HEK293 (cell line): ENCODE measurements around the gene SPEM3.

Experiments
- CTCF ChIA-PET: fragments of 350-600 bp; formaldehyde crosslinking; extraction: SDS; loops from one replicate; lab custom pipeline; 2021; ENCODE audit warnings: antibody characterized with exemption; lab: Yijun Ruan, JAX
- POLR2A ChIA-PET: fragments of 300-600 bp; formaldehyde crosslinking; extraction: SDS; loops from one replicate; lab custom pipeline; 2020; ENCODE audit warnings: antibody characterized with exemption, inconsistent platforms; lab: Yijun Ruan, JAX
- H3K27ac ChIP-seq: fragments of 200-500 bp; sonication (Bioruptor generic); 2 replicates; pipeline ENCODE4 v1.5.1; 2014; ENCODE audit warnings: low read depth, low read length, control low read depth, inconsistent platforms; ENCODE audit errors: extremely low read depth
- H3K36me3 ChIP-seq, 2 experiments: fragments of 200-500 bp in 1 of 2; sonication (Bioruptor generic) in 1 of 2; 1 replicate in 1 of 2; 2 replicates in 1 of 2; pipeline ENCODE4 v1.5.1; 2014 to 2017; ENCODE audit warnings: inconsistent platforms in 2 of 2, low read length in 2 of 2; ENCODE audit not compliant: control insufficient read depth in 2 of 2, insufficient read depth in 1 of 2
- H3K4me1 ChIP-seq: fragments of 200-500 bp; sonication (Bioruptor generic); 2 replicates; pipeline ENCODE4 v1.5.1; 2014; ENCODE audit warnings: mild to moderate bottlenecking, low read length, inconsistent platforms; ENCODE audit not compliant: control insufficient read depth, insufficient read depth
- H3K4me3 ChIP-seq: 2 replicates; pipeline ENCODE4 v1.5.1; 2011; ENCODE audit warnings: low read depth, mild to moderate bottlenecking, control low read depth, low read length, moderate library complexity
- H3K9me3 ChIP-seq: fragments of 200-500 bp; sonication (Bioruptor generic); 2 replicates; pipeline ENCODE4 v1.5.1; 2014; ENCODE audit warnings: low read depth, low read length, inconsistent platforms; ENCODE audit not compliant: control insufficient read depth, insufficient read depth
- GLIS1 ChIP-seq: fragments of 450-650 bp; formaldehyde crosslinking; IDR thresholded peaks from 2 replicates; pipeline ENCODE4 v1.5.1; 2016; ENCODE audit warnings: missing biosample characterization, missing genetic modification characterization
- GLIS2 ChIP-seq: fragments of 450-650 bp; formaldehyde crosslinking; IDR thresholded peaks from 2 replicates; pipeline ENCODE4 v1.5.1; 2016; ENCODE audit warnings: missing biosample characterization, missing genetic modification characterization
- MYNN ChIP-seq: fragments of 450-650 bp; formaldehyde crosslinking; IDR thresholded peaks from 2 replicates; pipeline ENCODE4 v1.5.1; 2016; ENCODE audit warnings: missing biosample characterization, missing genetic modification characterization, borderline replicate concordance
- ZBTB17 ChIP-seq: fragments of 450-650 bp; formaldehyde crosslinking; IDR thresholded peaks from 2 replicates; pipeline ENCODE4 v1.5.1; 2016; ENCODE audit warnings: missing biosample characterization, missing genetic modification characterization
- ZFP37 ChIP-seq: fragments of 450-650 bp; formaldehyde crosslinking; IDR thresholded peaks from 2 replicates; pipeline ENCODE4 v1.5.1; 2016; ENCODE audit warnings: missing biosample characterization, missing genetic modification characterization
- ZIC2 ChIP-seq: fragments of 450-650 bp; formaldehyde crosslinking; IDR thresholded peaks from 2 replicates; pipeline ENCODE4 v1.5.1; 2016; ENCODE audit warnings: missing biosample characterization, missing genetic modification characterization
- ZNF292 ChIP-seq: fragments of 450-650 bp; formaldehyde crosslinking; IDR thresholded peaks from 2 replicates; pipeline ENCODE4 v1.5.1; 2016; ENCODE audit warnings: low read depth, missing biosample characterization, missing genetic modification characterization, borderline replicate concordance
- ZNF366 ChIP-seq: fragments of 450-650 bp; formaldehyde crosslinking; conservative IDR thresholded peaks from 2 replicates; pipeline ENCODE4 v1.5.1; 2016; ENCODE audit warnings: missing biosample characterization, missing genetic modification characterization
- ZNF394 ChIP-seq: fragments of 450-650 bp; formaldehyde crosslinking; IDR thresholded peaks from 2 replicates; pipeline ENCODE4 v1.5.1; 2016; ENCODE audit warnings: missing biosample characterization, missing genetic modification characterization, mild to moderate bottlenecking, moderate library complexity, borderline replicate concordance
- ZNF404 ChIP-seq: fragments of 450-650 bp; formaldehyde crosslinking; IDR thresholded peaks from 2 replicates; pipeline ENCODE4 v1.5.1; 2017; ENCODE audit warnings: missing biosample characterization, missing genetic modification characterization
- ZNF48 ChIP-seq: fragments of 450-650 bp; formaldehyde crosslinking; IDR thresholded peaks from 2 replicates; pipeline ENCODE4 v1.5.1; 2016; ENCODE audit warnings: missing biosample characterization, missing genetic modification characterization
- ZNF514 ChIP-seq: fragments of 450-650 bp; formaldehyde crosslinking; IDR thresholded peaks from 2 replicates; pipeline ENCODE4 v1.5.1; 2016; ENCODE audit warnings: missing biosample characterization, missing genetic modification characterization
- ZNF626 ChIP-seq: fragments of 450-650 bp; sonication (Bioruptor Pico); formaldehyde crosslinking; IDR thresholded peaks from 2 replicates; pipeline ENCODE4 v1.5.1; 2018; ENCODE audit warnings: missing biosample characterization, missing genetic modification characterization, inconsistent platforms
- ZNF76 ChIP-seq: fragments of 450-650 bp; formaldehyde crosslinking; IDR thresholded peaks from 2 replicates; pipeline ENCODE4; 2016; ENCODE audit warnings: low read depth, missing biosample characterization, missing genetic modification characterization, borderline replicate concordance
- TF ChIP-seq, protein P1 (sequence below): fragments of 450-650 bp; formaldehyde crosslinking; IDR thresholded peaks from 2 replicates; pipeline ENCODE4 v1.5.1; 2017; ENCODE audit warnings: missing biosample characterization, missing genetic modification characterization
- TF ChIP-seq, protein P2 (sequence below): fragments of 450-650 bp; formaldehyde crosslinking; IDR thresholded peaks from 2 replicates; pipeline ENCODE4 v1.5.1; 2016; ENCODE audit warnings: missing biosample characterization, missing genetic modification characterization
- TF ChIP-seq, protein P3 (sequence below): fragments of 450-650 bp; formaldehyde crosslinking; optimal IDR thresholded peaks from 2 replicates; pipeline ENCODE3; 2016; ENCODE audit warnings: missing biosample characterization, mild to moderate bottlenecking, missing genetic modification characterization
- TF ChIP-seq, protein P4 (sequence below): fragments of 450-650 bp; formaldehyde crosslinking; IDR thresholded peaks from 2 replicates; pipeline ENCODE4 v1.5.1; 2016; ENCODE audit warnings: missing biosample characterization, missing genetic modification characterization

SPEM3 gene

DNA sequence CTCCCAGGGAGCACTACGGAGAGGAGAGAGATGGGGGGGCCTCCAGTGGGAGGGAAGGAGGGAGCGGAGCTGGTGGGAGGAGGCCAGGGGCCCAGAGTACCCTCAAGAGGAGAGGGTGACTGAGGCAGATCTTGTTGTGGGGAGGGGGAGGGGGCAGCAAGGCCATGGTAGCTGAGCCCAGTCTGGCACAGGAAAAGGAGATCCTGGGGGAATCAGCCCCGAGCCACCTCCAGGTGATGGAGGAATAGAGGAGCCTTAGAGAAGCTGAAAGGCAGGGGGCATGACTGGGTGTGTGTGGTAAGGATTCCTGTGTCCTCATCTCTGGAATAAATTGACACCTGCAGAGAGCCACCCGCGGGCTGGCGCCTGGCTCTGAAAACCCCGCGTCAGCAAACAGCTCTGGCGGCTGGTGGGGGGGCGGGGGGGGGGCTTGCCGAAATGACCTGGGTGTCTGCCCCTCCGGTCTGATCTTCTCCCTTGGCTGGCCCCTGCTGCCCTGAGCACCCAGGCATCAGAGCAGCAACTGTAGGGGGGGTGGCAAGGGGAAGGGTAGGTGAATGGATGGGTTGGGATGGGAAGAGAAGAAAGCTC lies 22.3 kb upstream of the SPEM3 start:
- POLR2A ChIA-PET, result interaction anchor here (0.6 to 1.7 kb wide), 5 partner anchors 11 to 1358 kb away, joined by 3 to 5 read pairs (median 4); partner anchors contain the start of genes PLSCR3 and TMEM102
- H3K27ac ChIP-seq, result no peak overlapping the region
- TF ChIP-seq ZFP37, result no peak
- TF ChIP-seq, protein P1, sequence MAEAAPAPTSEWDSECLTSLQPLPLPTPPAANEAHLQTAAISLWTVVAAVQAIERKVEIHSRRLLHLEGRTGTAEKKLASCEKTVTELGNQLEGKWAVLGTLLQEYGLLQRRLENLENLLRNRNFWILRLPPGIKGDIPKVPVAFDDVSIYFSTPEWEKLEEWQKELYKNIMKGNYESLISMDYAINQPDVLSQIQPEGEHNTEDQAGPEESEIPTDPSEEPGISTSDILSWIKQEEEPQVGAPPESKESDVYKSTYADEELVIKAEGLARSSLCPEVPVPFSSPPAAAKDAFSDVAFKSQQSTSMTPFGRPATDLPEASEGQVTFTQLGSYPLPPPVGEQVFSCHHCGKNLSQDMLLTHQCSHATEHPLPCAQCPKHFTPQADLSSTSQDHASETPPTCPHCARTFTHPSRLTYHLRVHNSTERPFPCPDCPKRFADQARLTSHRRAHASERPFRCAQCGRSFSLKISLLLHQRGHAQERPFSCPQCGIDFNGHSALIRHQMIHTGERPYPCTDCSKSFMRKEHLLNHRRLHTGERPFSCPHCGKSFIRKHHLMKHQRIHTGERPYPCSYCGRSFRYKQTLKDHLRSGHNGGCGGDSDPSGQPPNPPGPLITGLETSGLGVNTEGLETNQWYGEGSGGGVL (tag by site-specific recombination), result peak; percentile 62
- no peak for TF ChIP-seq ZNF626 (tag by site-specific recombination)
- TF ChIP-seq, protein P2, sequence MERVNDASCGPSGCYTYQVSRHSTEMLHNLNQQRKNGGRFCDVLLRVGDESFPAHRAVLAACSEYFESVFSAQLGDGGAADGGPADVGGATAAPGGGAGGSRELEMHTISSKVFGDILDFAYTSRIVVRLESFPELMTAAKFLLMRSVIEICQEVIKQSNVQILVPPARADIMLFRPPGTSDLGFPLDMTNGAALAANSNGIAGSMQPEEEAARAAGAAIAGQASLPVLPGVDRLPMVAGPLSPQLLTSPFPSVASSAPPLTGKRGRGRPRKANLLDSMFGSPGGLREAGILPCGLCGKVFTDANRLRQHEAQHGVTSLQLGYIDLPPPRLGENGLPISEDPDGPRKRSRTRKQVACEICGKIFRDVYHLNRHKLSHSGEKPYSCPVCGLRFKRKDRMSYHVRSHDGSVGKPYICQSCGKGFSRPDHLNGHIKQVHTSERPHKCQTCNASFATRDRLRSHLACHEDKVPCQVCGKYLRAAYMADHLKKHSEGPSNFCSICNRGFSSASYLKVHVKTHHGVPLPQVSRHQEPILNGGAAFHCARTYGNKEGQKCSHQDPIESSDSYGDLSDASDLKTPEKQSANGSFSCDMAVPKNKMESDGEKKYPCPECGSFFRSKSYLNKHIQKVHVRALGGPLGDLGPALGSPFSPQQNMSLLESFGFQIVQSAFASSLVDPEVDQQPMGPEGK, result 0 out of 2 replicates have a peak, but pooled peaks have one; percentile 7
- peak; percentile 69; the same call in 1 of the 2 replicates for TF ChIP-seq ZBTB17 (tag by site-specific recombination)
- TF ChIP-seq, protein P3, sequence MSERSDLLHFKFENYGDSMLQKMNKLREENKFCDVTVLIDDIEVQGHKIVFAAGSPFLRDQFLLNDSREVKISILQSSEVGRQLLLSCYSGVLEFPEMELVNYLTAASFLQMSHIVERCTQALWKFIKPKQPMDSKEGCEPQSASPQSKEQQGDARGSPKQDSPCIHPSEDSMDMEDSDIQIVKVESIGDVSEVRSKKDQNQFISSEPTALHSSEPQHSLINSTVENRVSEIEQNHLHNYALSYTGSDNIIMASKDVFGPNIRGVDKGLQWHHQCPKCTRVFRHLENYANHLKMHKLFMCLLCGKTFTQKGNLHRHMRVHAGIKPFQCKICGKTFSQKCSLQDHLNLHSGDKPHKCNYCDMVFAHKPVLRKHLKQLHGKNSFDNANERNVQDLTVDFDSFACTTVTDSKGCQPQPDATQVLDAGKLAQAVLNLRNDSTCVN (tag by site-specific recombination), result no peak
- 0 out of 2 replicates have a peak, but pooled peaks have one; percentile 67 for TF ChIP-seq ZNF366
- TF ChIP-seq ZNF76 (tag by site-specific recombination), result peak; percentile 23; the same call in 1 of the 2 replicates
- TF ChIP-seq ZNF292, result no peak
- peak; percentile 61; the same call in 1 of the 2 replicates for TF ChIP-seq ZIC2 (tag by site-specific recombination)
- peak; percentile 81 for TF ChIP-seq GLIS1 (tag by site-specific recombination)
- TF ChIP-seq GLIS2, result peak; percentile 60
- TF ChIP-seq ZNF394 (tag by site-specific recombination), result peak; percentile 76
- TF ChIP-seq ZNF48 (tag by site-specific recombination), result no peak
- TF ChIP-seq, all 188 proteins: peak for 9

DNA sequence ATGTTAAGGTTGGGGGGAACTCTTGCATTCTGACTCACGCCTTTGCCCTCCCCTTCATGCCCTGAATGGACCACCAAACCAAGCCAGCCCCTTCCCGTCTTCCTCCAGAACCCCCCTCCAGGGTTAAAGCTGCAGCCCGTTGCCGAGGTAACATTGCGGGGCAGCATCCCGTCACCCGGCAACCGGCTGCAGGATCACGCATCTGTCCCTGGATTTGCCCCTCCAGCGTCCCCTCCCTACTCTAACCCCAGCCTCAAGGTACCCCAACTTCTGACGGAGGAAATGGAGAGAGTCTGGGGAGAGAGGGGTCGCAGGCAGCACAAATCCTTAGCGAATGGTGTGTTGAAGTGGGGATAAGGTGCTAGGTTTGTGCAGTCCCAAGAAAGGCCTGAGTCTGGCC lies 21.6 kb upstream of the SPEM3 start:
- ChIA-PET CTCF (interaction anchor here (0.5 to 1.4 kb wide), 7 partner anchors 9 to 154 kb away, joined by 3 to 7 read pairs (median 3); no protein-coding TSS in a partner anchor), POLR2A (interaction anchor here (0.5 to 1.7 kb wide), 4 partner anchors 13 to 268 kb away, joined by 4 to 5 read pairs (median 4); partner anchors contain the start of genes PLSCR3 and TMEM102)
- H3K27ac ChIP-seq, result no peak overlapping the region
- H3K4me3 ChIP-seq, result no peak overlapping the region
- TF ChIP-seq ZNF404 (tag by site-specific recombination) (no peak), MYNN (tag by site-specific recombination) (peak; percentile 96), ZNF514 (no peak)
- TF ChIP-seq, protein P4, sequence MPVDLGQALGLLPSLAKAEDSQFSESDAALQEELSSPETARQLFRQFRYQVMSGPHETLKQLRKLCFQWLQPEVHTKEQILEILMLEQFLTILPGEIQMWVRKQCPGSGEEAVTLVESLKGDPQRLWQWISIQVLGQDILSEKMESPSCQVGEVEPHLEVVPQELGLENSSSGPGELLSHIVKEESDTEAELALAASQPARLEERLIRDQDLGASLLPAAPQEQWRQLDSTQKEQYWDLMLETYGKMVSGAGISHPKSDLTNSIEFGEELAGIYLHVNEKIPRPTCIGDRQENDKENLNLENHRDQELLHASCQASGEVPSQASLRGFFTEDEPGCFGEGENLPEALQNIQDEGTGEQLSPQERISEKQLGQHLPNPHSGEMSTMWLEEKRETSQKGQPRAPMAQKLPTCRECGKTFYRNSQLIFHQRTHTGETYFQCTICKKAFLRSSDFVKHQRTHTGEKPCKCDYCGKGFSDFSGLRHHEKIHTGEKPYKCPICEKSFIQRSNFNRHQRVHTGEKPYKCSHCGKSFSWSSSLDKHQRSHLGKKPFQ (tag by site-specific recombination), result no peak
- H3K4me1 ChIP-seq, result peaks cover 8% of the 10 kb centered on the region
- H3K36me3 ChIP-seq, result peaks cover 7 to 27% of the 10 kb centered on the region in 2 experiments
- H3K9me3 ChIP-seq, result no peaks in the 10 kb centered on the region

More for the DNA sequence above, 22.3 kb upstream of the SPEM3 start:
- Histone ChIP-seq H3K9me3 (no peaks in the 10 kb centered on the region), H3K36me3 (peaks cover 9 to 31% of the 10 kb centered on the region in 2 experiments; a peak in 2 of 3 replicates), H3K4me3 (no peak overlapping the region), H3K4me1 (peaks cover 8% of the 10 kb centered on the region)
- CTCF ChIA-PET, result interaction anchor here (0.7 to 1.7 kb wide), 5 partner anchors 14 to 155 kb away, joined by 3 to 7 read pairs (median 4); no protein-coding TSS in a partner anchor
